GM10266 (cell line): ENCODE data around the gene CTNND2.

ENCODE experiments used
- DNase-seq: peaks from one replicate; pipeline ENCODE4 v3.0.0; 2012; ENCODE audit errors: extremely low spot score
- CTCF ChIP-seq: IDR thresholded peaks from 2 replicates; pipeline ENCODE4 v1.5.1; 2012; ENCODE audit warnings: mild to moderate bottlenecking, low read depth; ENCODE audit not compliant: control insufficient read depth, insufficient read depth; ENCODE audit errors: missing control alignments

Gene CTNND2

GRCh38 chr5:10964806-10965205, 939.4 kb downstream of the CTNND2 start:
- DNase-seq, result no peak
- TF ChIP-seq CTCF, result no peak

GRCh38 chr5:10958728-10959127, 945.5 kb downstream of the CTNND2 start:
- no peak for TF ChIP-seq CTCF
- DNase-seq, result no peak

- TF ChIP-seq CTCF, result no peak
- no peak for DNase-seq
These were observed 954.2 kb downstream of the CTNND2 start for GRCh38 chr5:10949856-10950630.

GRCh38 chr5:10946050-10946449, 958.2 kb downstream of the CTNND2 start:
- no peak for DNase-seq
- TF ChIP-seq CTCF, result no peak

- no peak for DNase-seq
These were observed 962.3 kb downstream of the CTNND2 start for GRCh38 chr5:10941900-10942299.

GRCh38 chr5:10936081-10936855, 968.0 kb downstream of the CTNND2 start:
- no peak for DNase-seq

More at GRCh38 chr5:10941900-10942299, 962.3 kb downstream of the CTNND2 start:
- TF ChIP-seq CTCF, result no peak

More at GRCh38 chr5:10936081-10936855, 968.0 kb downstream of the CTNND2 start:
- TF ChIP-seq CTCF, result no peak
